Smooth muscle cell (in vitro differentiated cells): ENCODE data around the gene SLC30A5. TPM values are rescaled to one million over a fixed set of nuclear protein-coding genes. Genes with fewer than 3 reads are reported as not detected.

Experiments
- DNase-seq: peaks from one replicate; lab custom pipeline; 2025; ENCODE audit not compliant: unreplicated experiment; lab: John Stamatoyannopoulos, UW
- H2AFZ ChIP-seq: fragments of 200-600 bp; sonication (generic); 2 replicates; pipeline ENCODE4 v1.6.0; 2016; ENCODE audit warnings: antibody characterized with exemption, low read depth, mild to moderate bottlenecking
- H3F3A ChIP-seq: fragments of 200-600 bp; sonication (generic); 2 replicates; pipeline ENCODE4 v1.6.0; 2017; ENCODE audit warnings: antibody characterized with exemption, low read depth
- H3K27ac ChIP-seq: fragments of 200-600 bp; sonication (generic); 2 replicates; pipeline ENCODE4 v1.5.1; 2016; ENCODE audit warnings: low read depth, mild to moderate bottlenecking
- H3K27me3 ChIP-seq: fragments of 200-600 bp; sonication (generic); 2 replicates; pipeline ENCODE4 v1.6.1; 2016; ENCODE audit warnings: low read depth, mild to moderate bottlenecking
- H3K36me3 ChIP-seq: fragments of 200-600 bp; sonication (generic); 2 replicates; pipeline ENCODE4 v1.5.1; 2016; ENCODE audit warnings: low read depth
- H3K4me1 ChIP-seq: fragments of 200-600 bp; sonication (generic); 2 replicates; pipeline ENCODE4 v1.5.1; 2016; ENCODE audit warnings: low read depth
- H3K4me2 ChIP-seq: fragments of 200-600 bp; sonication (generic); 2 replicates; pipeline ENCODE4 v1.6.0; 2016; ENCODE audit warnings: mild to moderate bottlenecking
- H3K4me3 ChIP-seq: fragments of 200-600 bp; sonication (generic); 2 replicates; pipeline ENCODE4 v1.5.1; 2016; ENCODE audit warnings: mild to moderate bottlenecking
- H3K79me2 ChIP-seq: fragments of 200-600 bp; sonication (generic); 2 replicates; pipeline ENCODE4 v1.6.0; 2016; ENCODE audit warnings: low read depth, mild to moderate bottlenecking
- H3K9ac ChIP-seq: fragments of 200-600 bp; sonication (generic); 2 replicates; pipeline ENCODE4 v1.6.0; 2016; ENCODE audit warnings: low read depth
- H3K9me3 ChIP-seq: fragments of 200-600 bp; sonication (generic); replicated peaks from 2 replicates; pipeline ENCODE4 v1.5.1; 2016; ENCODE audit warnings: low read depth
- H4K20me1 ChIP-seq: fragments of 200-600 bp; sonication (generic); 2 replicates; pipeline ENCODE4 v1.6.0; 2016; ENCODE audit warnings: low read depth
- WGBS: methylation state at CpG from one replicate; pipeline ENCODE4 v1.1.7; 2016; ENCODE audit warnings: low lambda C conversion rate; 5-methylcytosine and 5-hydroxymethylcytosine counted together
- polyA plus RNA-seq: library from polyadenylated mRNA; unstranded; fragments of >200 nt; fragmentation: Nextera tagmentation; extraction: Ambion mirVana; gene quantifications from 2 replicates; pipeline ENCODE4 v1.2.1, GENCODE V29; 2016
- total RNA-seq: library from RNA; depleted of rRNA; stranded (reverse); fragments of >200 nt; gene quantifications from 2 replicates; pipeline ENCODE4 v1.2.3, GENCODE V29; 2014
- TF ChIP-seq, protein P1 (sequence below): fragments of 200-600 bp; sonication (generic); IDR thresholded peaks from 2 replicates; pipeline ENCODE4 v1.5.1; 2017; ENCODE audit warnings: borderline replicate concordance, mild to moderate bottlenecking, antibody characterized with exemption; ENCODE audit not compliant: insufficient read depth, poor library complexity, severe bottlenecking

SLC30A5 gene
- total and polyA plus RNA-seq, 2 experiments from 2014 or later: 54.5 to 79.5 TPM

DNA sequence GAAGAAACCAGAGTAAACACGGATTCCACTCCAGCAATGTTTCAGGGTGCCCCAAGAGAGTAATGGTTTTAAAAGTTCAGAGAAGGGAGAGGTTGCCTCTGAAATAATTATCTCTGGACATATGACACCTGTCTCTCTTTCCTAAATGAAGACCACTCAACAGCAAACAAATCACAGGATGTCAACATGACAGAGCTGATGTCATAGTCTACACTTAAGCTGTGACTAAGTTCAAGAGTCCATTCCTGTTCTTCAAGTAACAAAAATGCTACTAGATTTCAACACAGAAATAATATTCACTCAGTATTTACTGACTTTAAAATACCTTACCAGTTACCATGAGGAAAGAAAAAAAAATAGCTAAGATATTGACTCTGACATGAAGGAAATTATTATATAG, 44.7 kb upstream of the SLC30A5 start:
- H3K4me2 ChIP-seq: no peak overlapping the region
- TF ChIP-seq, protein P1, sequence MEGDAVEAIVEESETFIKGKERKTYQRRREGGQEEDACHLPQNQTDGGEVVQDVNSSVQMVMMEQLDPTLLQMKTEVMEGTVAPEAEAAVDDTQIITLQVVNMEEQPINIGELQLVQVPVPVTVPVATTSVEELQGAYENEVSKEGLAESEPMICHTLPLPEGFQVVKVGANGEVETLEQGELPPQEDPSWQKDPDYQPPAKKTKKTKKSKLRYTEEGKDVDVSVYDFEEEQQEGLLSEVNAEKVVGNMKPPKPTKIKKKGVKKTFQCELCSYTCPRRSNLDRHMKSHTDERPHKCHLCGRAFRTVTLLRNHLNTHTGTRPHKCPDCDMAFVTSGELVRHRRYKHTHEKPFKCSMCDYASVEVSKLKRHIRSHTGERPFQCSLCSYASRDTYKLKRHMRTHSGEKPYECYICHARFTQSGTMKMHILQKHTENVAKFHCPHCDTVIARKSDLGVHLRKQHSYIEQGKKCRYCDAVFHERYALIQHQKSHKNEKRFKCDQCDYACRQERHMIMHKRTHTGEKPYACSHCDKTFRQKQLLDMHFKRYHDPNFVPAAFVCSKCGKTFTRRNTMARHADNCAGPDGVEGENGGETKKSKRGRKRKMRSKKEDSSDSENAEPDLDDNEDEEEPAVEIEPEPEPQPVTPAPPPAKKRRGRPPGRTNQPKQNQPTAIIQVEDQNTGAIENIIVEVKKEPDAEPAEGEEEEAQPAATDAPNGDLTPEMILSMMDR: no peak
- no peak overlapping the region for H3K27ac ChIP-seq
- H3K4me3 ChIP-seq: no peak overlapping the region
- no peaks in the 10 kb centered on the region for H3K4me1 ChIP-seq
- H4K20me1 ChIP-seq: no peaks in the 10 kb centered on the region
- H3K9ac ChIP-seq: no peak overlapping the region
- no peak overlapping the region for H2AFZ ChIP-seq
- no peaks in the 10 kb centered on the region for H3K27me3 ChIP-seq
- H3K36me3 ChIP-seq: no peaks in the 10 kb centered on the region
- 88% methylated on average over 1 of the region's 1 CpG for WGBS
- H3F3A ChIP-seq: no peaks in the 10 kb centered on the region
- no peaks in the 10 kb centered on the region for H3K79me2 ChIP-seq
- no peak for DNase-seq
- H3K9me3 ChIP-seq: no peaks in the 10 kb centered on the region

DNA sequence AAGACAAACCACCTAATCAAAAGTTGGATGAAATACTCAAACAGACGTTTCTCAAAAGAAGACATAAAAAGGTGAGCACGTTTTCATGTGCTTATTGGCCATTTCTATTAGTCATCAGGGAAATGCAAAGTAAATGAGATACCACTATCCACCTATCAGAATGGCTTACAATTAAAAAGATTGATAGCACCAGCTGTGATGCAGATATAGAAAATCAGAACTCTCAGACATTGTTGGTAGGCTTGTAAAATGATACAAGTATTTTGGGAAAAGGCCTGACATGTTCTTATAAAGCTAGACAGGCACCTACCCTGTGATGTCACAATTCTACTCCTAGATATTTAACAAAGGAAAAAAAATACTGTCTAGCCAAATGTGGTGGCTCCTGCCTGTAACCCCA, 44.0 kb upstream of the SLC30A5 start:
- no peak for DNase-seq
- Histone ChIP-seq H2AFZ (no peak overlapping the region), H3K27ac (no peak overlapping the region), H3K4me1 (no peaks in the 10 kb centered on the region), H3F3A (no peaks in the 10 kb centered on the region), H3K4me2 (no peak overlapping the region), H3K9me3 (no peaks in the 10 kb centered on the region), H3K9ac (no peak overlapping the region), H3K27me3 (no peaks in the 10 kb centered on the region), H3K36me3 (no peaks in the 10 kb centered on the region), H3K79me2 (no peaks in the 10 kb centered on the region), H3K4me3 (no peak overlapping the region), H4K20me1 (no peaks in the 10 kb centered on the region)
- WGBS: 44% methylated on average over 2 of the region's 2 CpGs
- TF ChIP-seq, protein P1: no peak

DNA sequence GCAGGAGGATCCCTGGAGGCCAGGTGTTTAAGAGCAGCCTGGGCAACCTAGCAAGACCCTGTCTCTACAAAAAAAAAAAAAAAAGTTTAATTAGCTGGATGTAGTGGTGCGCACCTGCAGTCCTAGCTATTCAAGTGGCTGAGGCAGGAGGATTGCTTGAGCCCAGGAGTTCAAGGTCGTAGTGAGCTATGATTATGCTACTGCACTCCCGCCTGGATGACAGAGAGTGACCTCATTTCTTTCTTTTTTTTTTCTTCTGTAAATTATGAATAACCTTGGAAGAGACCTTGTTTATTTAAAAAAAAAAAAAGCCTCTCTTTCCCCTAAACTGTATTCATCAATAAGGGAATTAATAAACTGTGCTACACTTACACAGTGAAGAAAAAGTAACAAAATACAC, 43.6 kb upstream of the SLC30A5 start:
- no peak overlapping the region for H3K9ac ChIP-seq
- H3F3A ChIP-seq: no peaks in the 10 kb centered on the region
- H2AFZ ChIP-seq: no peak overlapping the region
- TF ChIP-seq, protein P1: no peak
- H3K4me3 ChIP-seq: no peak overlapping the region
- no peak for DNase-seq
- H3K27ac ChIP-seq: no peak overlapping the region
- H3K36me3 ChIP-seq: no peaks in the 10 kb centered on the region
- H3K4me2 ChIP-seq: no peak overlapping the region
- H3K27me3 ChIP-seq: no peaks in the 10 kb centered on the region
- no peaks in the 10 kb centered on the region for H4K20me1 ChIP-seq
- H3K9me3 ChIP-seq: no peaks in the 10 kb centered on the region
- H3K4me1 ChIP-seq: no peaks in the 10 kb centered on the region
- H3K79me2 ChIP-seq: no peaks in the 10 kb centered on the region
- WGBS: 89% methylated on average over 3 of the region's 3 CpGs

DNA sequence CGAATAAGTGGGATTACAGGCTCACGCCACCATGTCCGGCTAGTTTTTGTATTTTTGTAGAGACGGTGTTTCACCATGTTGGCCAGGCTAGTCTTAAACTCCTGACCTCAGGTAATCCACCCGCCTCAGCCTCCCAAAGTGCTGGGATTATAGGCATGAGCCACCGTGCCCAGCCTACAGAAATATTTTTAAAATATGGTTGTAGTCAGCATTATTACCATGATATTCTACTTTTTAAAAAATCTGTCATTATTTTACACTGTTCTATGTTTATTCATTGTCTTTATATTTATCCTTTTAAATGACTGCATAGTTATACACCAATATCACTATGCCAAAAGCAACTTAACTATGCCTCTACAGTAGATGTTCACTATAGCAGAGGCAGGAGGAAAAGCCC, 41.6 kb upstream of the SLC30A5 start:
- WGBS: 97% methylated on average over 6 of the region's 6 CpGs

More for the DNA sequence above, 41.6 kb upstream of the SLC30A5 start:
- H2AFZ ChIP-seq: no peak overlapping the region
- H3K9ac ChIP-seq: no peak overlapping the region
- H3K36me3 ChIP-seq: no peaks in the 10 kb centered on the region
- H3F3A ChIP-seq: no peaks in the 10 kb centered on the region
- no peaks in the 10 kb centered on the region for H3K27me3 ChIP-seq
- H3K27ac ChIP-seq: no peak overlapping the region
- H3K9me3 ChIP-seq: no peaks in the 10 kb centered on the region
- DNase-seq: no peak
- H3K79me2 ChIP-seq: no peaks in the 10 kb centered on the region
- no peaks in the 10 kb centered on the region for H3K4me1 ChIP-seq
- no peak overlapping the region for H3K4me2 ChIP-seq
- TF ChIP-seq, protein P1: no peak
- no peaks in the 10 kb centered on the region for H4K20me1 ChIP-seq
- H3K4me3 ChIP-seq: no peak overlapping the region
